Natural killer cell (primary cell): Measurements from ENCODE around the gene HBZ. TPM values are rescaled to one million over a fixed set of nuclear protein-coding genes. Genes with fewer than 3 reads are reported as not detected.

ENCODE experiments used
- ATAC-seq, 3 donors: fragments of 150-1000 bp in 2 of 3; fragments of 200-7000 bp in 1 of 3; cut with Tn5 transposase; 1 replicate in 1 of 3; 2 replicates in 2 of 3; pipeline ENCODE4 v1.10.0; 2021; ENCODE audit warnings: mild to moderate bottlenecking in 2 of 3, moderate library complexity in 2 of 3
- DNase-seq, 2 donors: peaks; one replicate each; pipeline versions ENCODE4 v3.0.0 to v3.0.0-alpha.2; 2013 to 2021; ENCODE audit warnings: mixed read lengths in 1 of 2
- H3K27ac ChIP-seq: one replicate; pipeline ENCODE4 v1.5.1; 2013; ENCODE audit warnings: mild to moderate bottlenecking, low read length
- H3K27me3 ChIP-seq: one replicate; pipeline ENCODE4 v1.6.1; 2013; ENCODE audit warnings: low read length; ENCODE audit not compliant: control insufficient read depth, insufficient read depth
- H3K36me3 ChIP-seq: one replicate; pipeline ENCODE4 v1.6.1; 2013; ENCODE audit warnings: low read length; ENCODE audit not compliant: control insufficient read depth, insufficient read depth
- H3K4me1 ChIP-seq: one replicate; pipeline ENCODE4 v1.6.1; 2013; ENCODE audit warnings: low read length; ENCODE audit not compliant: control insufficient read depth, insufficient read depth
- H3K4me3 ChIP-seq: one replicate; pipeline ENCODE4 v1.5.1; 2013; ENCODE audit warnings: low read length
- H3K9me3 ChIP-seq: one replicate; pipeline ENCODE4 v1.6.1; 2013; ENCODE audit warnings: low read length; ENCODE audit not compliant: control insufficient read depth, insufficient read depth
- H3K27ac Mint-ChIP-seq, 2 donors: one replicate each; pipeline ENCODE4 v1.8.0; 2022; ENCODE audit warnings: mild to moderate bottlenecking in 2 of 2, mixed read lengths in 2 of 2, moderate library complexity in 1 of 2
- H3K27me3 Mint-ChIP-seq, 2 donors: one replicate each; pipeline ENCODE4 v1.8.0; 2022; ENCODE audit warnings: low read depth in 2 of 2, mixed read lengths in 2 of 2
- H3K36me3 Mint-ChIP-seq: one replicate; pipeline ENCODE4 v1.8.0; 2022; ENCODE audit warnings: mixed read lengths
- H3K4me1 Mint-ChIP-seq, 2 donors: one replicate each; pipeline ENCODE4 v1.8.0; 2022; ENCODE audit warnings: mixed read lengths in 2 of 2
- H3K4me3 Mint-ChIP-seq: one replicate; pipeline ENCODE4 v1.8.0; 2022; ENCODE audit warnings: mild to moderate bottlenecking, moderate library complexity, mixed read lengths
- H3K9me3 Mint-ChIP-seq, 2 donors: one replicate each; pipeline ENCODE4 v1.8.0; 2022; ENCODE audit warnings: mixed read lengths in 2 of 2
- WGBS: methylation state at CpG from one replicate; pipeline ENCODE4 v1.1.7; 2013; ENCODE audit warnings: missing lambda C conversion rate; ENCODE audit not compliant: insufficient coverage; 5-methylcytosine and 5-hydroxymethylcytosine counted together
- intact Hi-C: fragments of 100-400 bp; cut with micrococcal nuclease; formaldehyde crosslinking; loops from one replicate; pipeline ENCODE4 v1.14.2; 2022
- total RNA-seq, 4 donors: library from RNA; stranded (reverse); fragments of 120-200 nt in 1 of 4; gene quantifications; one replicate each; pipeline versions ENCODE4 v1.2.3 to v1.2.4, GENCODE V29; 2013 to 2022
- TF ChIP-seq, protein P1 (sequence below): fragments of 200-600 bp; IDR thresholded peaks from one replicate; pipeline ENCODE4 v1.8.0; 2022; ENCODE audit warnings: antibody characterized with exemption

HBZ gene
- total RNA-seq, 3 donors from 2014 or later (not counting 1 experiment from before 2014, with no cell fraction given) = not detected

DNA sequence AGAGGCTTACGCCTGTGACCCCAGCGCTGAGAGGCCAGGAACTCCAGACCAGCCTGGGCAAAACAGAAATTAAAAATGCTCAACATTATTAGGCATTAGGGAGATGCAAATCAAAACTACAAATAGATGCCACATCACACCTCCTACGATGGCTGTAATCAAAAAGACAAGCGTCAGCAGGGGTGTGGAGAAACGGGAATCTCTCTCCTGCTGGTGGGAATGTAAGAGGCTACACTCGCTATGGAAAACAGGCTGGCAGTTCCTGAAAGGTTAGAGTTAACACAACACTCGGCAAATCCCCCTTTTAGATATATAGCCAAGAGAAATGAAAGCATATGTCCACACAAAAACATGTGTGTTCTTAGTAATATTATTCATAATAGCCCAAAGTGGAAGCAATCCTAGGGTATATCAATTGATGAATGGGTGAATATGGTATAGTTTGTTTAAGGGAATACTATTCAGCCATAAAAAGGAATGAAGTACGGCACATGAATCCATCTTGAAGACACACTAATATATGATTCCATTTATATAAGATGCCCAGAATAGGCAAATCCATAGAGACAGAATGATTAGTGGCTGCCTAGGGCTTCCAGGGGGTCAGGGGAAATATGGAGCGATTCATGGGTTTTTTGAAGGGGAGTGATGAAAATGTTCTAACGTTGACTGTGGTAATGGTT, 12.1 kb upstream of the HBZ start:
- Mint-ChIP-seq H3K36me3 (no peaks in the 10 kb centered on the region), H3K27ac (peak overlapping the region in 1 of 2 donors; percentile 95), H3K4me1 (peaks cover 5 to 11% of the 10 kb centered on the region in 2 donors), H3K4me3 (peak overlapping the region; percentile 69), H3K27me3 (peaks cover 5 to 6% of the 10 kb centered on the region in 2 donors), H3K9me3 (no peaks in the 10 kb centered on the region)
- Histone ChIP-seq H3K9me3 (no peaks in the 10 kb centered on the region), H3K4me3 (no peak overlapping the region), H3K27me3 (no peaks in the 10 kb centered on the region), H3K36me3 (no peaks in the 10 kb centered on the region), H3K27ac (no peak overlapping the region), H3K4me1 (peaks cover 14% of the 10 kb centered on the region)
- TF ChIP-seq, protein P1, sequence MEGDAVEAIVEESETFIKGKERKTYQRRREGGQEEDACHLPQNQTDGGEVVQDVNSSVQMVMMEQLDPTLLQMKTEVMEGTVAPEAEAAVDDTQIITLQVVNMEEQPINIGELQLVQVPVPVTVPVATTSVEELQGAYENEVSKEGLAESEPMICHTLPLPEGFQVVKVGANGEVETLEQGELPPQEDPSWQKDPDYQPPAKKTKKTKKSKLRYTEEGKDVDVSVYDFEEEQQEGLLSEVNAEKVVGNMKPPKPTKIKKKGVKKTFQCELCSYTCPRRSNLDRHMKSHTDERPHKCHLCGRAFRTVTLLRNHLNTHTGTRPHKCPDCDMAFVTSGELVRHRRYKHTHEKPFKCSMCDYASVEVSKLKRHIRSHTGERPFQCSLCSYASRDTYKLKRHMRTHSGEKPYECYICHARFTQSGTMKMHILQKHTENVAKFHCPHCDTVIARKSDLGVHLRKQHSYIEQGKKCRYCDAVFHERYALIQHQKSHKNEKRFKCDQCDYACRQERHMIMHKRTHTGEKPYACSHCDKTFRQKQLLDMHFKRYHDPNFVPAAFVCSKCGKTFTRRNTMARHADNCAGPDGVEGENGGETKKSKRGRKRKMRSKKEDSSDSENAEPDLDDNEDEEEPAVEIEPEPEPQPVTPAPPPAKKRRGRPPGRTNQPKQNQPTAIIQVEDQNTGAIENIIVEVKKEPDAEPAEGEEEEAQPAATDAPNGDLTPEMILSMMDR = no peak
- intact Hi-C loops = no loop called here
- DNase-seq (no peak), ATAC-seq (no peak)
- WGBS = 83% methylated on average over 8 of the region's 10 CpGs

DNA sequence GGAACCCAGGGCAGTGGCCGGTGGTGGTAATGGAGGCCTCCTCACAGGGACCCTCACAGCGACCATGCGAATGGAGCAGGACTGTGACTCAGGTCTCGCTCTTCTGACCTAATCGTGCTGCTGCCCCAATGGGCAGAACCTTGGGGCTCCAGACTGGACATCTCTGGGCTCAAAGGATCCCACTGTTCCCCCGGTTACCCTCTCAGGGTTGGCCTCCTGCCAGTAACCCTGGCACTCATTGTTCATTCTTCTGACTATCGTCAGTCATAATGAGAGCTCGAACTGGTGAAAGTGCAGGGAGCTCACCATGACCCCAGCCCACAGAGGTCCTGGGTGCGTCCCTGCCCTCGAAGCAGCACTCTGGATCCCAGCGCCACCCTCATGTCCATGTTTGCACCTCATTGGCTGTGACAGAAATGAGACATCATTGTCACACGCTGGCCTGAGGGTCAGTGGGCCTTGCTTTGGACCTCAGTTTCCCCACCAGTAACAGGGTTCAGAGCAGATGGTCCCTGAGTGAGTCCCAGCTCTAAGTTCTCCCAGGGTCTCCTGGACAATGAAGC, 10.0 kb upstream of the HBZ start:
- ATAC-seq (no peak), DNase-seq (no peak)
- Histone ChIP-seq H3K27ac (no peak overlapping the region), H3K4me3 (no peak overlapping the region), H3K36me3 (no peaks in the 10 kb centered on the region), H3K4me1 (peaks cover 9% of the 10 kb centered on the region), H3K9me3 (no peaks in the 10 kb centered on the region), H3K27me3 (no peaks in the 10 kb centered on the region)
- intact Hi-C loops = no loop called here
- 90% methylated on average over 12 of the region's 12 CpGs for WGBS
- TF ChIP-seq, protein P1 = no peak
- H3K4me3 Mint-ChIP-seq = no peak overlapping the region
- no peak overlapping the region for H3K27ac Mint-ChIP-seq
- no peaks in the 10 kb centered on the region for H3K36me3 Mint-ChIP-seq
- H3K4me1 Mint-ChIP-seq = peaks cover 5 to 11% of the 10 kb centered on the region in 2 donors
- no peaks in the 10 kb centered on the region for H3K9me3 Mint-ChIP-seq
- H3K27me3 Mint-ChIP-seq = peaks cover 5 to 6% of the 10 kb centered on the region in 2 donors

DNA sequence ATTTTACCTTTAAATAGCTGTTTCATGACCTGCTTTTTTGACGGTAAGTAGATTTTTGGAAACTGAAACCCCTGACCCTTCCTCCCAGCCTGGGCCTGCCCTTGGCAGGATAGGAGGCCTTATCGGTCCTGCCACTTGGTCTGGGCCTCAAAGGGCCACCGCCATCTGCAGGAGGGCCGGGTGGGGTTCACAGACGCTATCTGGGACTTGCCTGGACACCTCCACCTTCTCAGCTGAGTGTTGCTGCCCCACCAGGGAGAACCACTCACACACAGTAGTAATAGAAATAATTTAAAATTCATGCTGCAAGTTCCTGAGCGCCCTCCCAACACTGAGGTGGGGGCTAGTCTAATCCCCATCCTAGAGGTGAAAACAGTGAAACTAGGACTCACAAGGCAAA, 9.4 kb upstream of the HBZ start:
- WGBS = 94% methylated on average over 6 of the region's 6 CpGs

More for the DNA sequence above, 9.4 kb upstream of the HBZ start:
- Histone ChIP-seq H3K36me3 (no peaks in the 10 kb centered on the region), H3K4me3 (no peak overlapping the region), H3K4me1 (peaks cover 3% of the 10 kb centered on the region), H3K9me3 (no peaks in the 10 kb centered on the region), H3K27ac (no peak overlapping the region), H3K27me3 (no peaks in the 10 kb centered on the region)
- H3K36me3 Mint-ChIP-seq = no peaks in the 10 kb centered on the region
- intact Hi-C loops = no loop called here
- DNase-seq (no peak), ATAC-seq (no peak)
- peaks cover 5 to 6% of the 10 kb centered on the region in 2 donors for H3K27me3 Mint-ChIP-seq
- H3K9me3 Mint-ChIP-seq = no peaks in the 10 kb centered on the region
- H3K27ac Mint-ChIP-seq = no peak overlapping the region
- peaks cover 5 to 7% of the 10 kb centered on the region in 2 donors for H3K4me1 Mint-ChIP-seq
- TF ChIP-seq, protein P1 = no peak
- H3K4me3 Mint-ChIP-seq = no peak overlapping the region
